NCI-H1436 treated with DMSO at 0.1 percent for 48 hours (cell line): Measurements from ENCODE around the gene MAZ.
"Not testable (repeated sequence)": the region's sequence is repeated elsewhere in the genome, so short reads cannot be mapped to it uniquely, and the experiment has no call there.

Experiments
- DNase-seq: peaks from one replicate; lab custom pipeline; 2025; lab: John Stamatoyannopoulos, UW

Gene MAZ

GRCh38 chr16:29825145-29826044, 19.1 kb downstream of the MAZ start:
- no peak for DNase-seq

GRCh38 chr16:29826342-29826695, 20.0 kb downstream of the MAZ start:
- DNase-seq, result no peak

GRCh38 chr16:29830774-29831173, 24.4 kb downstream of the MAZ start:
- DNase-seq, result no peak

- DNase-seq, result no peak
These were observed 25.2 kb downstream of the MAZ start for GRCh38 chr16:29831490-29831889.

- not testable (repeated sequence) for DNase-seq
These were observed 26.9 kb downstream of the MAZ start for GRCh38 chr16:29833219-29833618.

GRCh38 chr16:29834079-29834478, 27.8 kb downstream of the MAZ start:
- DNase-seq, result no peak

GRCh38 chr16:29835926-29836325, 29.6 kb downstream of the MAZ start:
- DNase-seq, result no peak

- DNase-seq, result no peak
These were observed 30.3 kb downstream of the MAZ start for GRCh38 chr16:29836623-29837022.

GRCh38 chr16:29837841-29838240, 31.5 kb downstream of the MAZ start:
- DNase-seq, result no peak

GRCh38 chr16:29839822-29840221, 33.5 kb downstream of the MAZ start:
- DNase-seq, result no peak

- DNase-seq, result no peak
These were observed 33.9 kb downstream of the MAZ start for GRCh38 chr16:29840240-29840639.

- DNase-seq, result no peak
These were observed 35.3 kb downstream of the MAZ start for GRCh38 chr16:29841631-29842030.

GRCh38 chr16:29842732-29843346, 36.5 kb downstream of the MAZ start:
- no peak for DNase-seq

- no peak for DNase-seq
These were observed 37.6 kb downstream of the MAZ start for GRCh38 chr16:29843931-29844330.

GRCh38 chr16:29844575-29845331, 38.4 kb downstream of the MAZ start:
- no peak for DNase-seq

- DNase-seq, result no peak
These were observed 39.3 kb downstream of the MAZ start for GRCh38 chr16:29845656-29846055.

- no peak for DNase-seq
These were observed 42.3 kb downstream of the MAZ start for GRCh38 chr16:29848420-29849297.

- DNase-seq, result no peak
These were observed 43.2 kb downstream of the MAZ start for GRCh38 chr16:29849505-29849904.

- DNase-seq, result no peak
These were observed 44.7 kb downstream of the MAZ start for GRCh38 chr16:29850998-29851397.

GRCh38 chr16:29852654-29853053, 46.3 kb downstream of the MAZ start:
- no peak for DNase-seq

GRCh38 chr16:29854520-29855100, 48.3 kb downstream of the MAZ start:
- no peak for DNase-seq
